SK-N-SH (cell line): Measurements from ENCODE around the gene AKR1A1. TPM values are rescaled to one million over a fixed set of nuclear protein-coding genes. Genes with fewer than 3 reads are reported as not detected.

Experiments
- CTCF ChIA-PET: fragments of 300-600, 350-600 bp; formaldehyde crosslinking; extraction: SDS; loops from one replicate; lab custom pipeline; 2021; lab: Yijun Ruan, JAX
- POLR2A ChIA-PET: fragments of 350-600 bp; sonication (Branson Sonifier 250); formaldehyde crosslinking; extraction: SDS; loops from one replicate; lab custom pipeline; 2020; ENCODE audit warnings: antibody characterized with exemption, inconsistent platforms; lab: Yijun Ruan, JAX
- DNase-seq: peaks from one replicate; pipeline ENCODE4 v3.0.0; 2012
- H2AFZ ChIP-seq: fragments of 200-600 bp; sonication (generic); 2 replicates; pipeline ENCODE4 v1.8.1; 2016; ENCODE audit warnings: antibody characterized with exemption, mild to moderate bottlenecking, low read depth
- H3F3A ChIP-seq: fragments of 200-600 bp; sonication (generic); replicated peaks from 2 replicates; pipeline ENCODE3; 2016; ENCODE audit warnings: antibody characterized with exemption, mild to moderate bottlenecking; ENCODE audit not compliant: insufficient read depth
- H3K27ac ChIP-seq, 2 experiments: fragments of 200-500 bp in 1 of 2; fragments of 200-600 bp in 1 of 2; sonication (Bioruptor generic) in 1 of 2; sonication (generic), shearing (Covaris generic) in 1 of 2; 2 replicates each; pipeline versions ENCODE4 v1.5.1 to v1.6.1; 2014 to 2016; ENCODE audit warnings: low read depth in 2 of 2, inconsistent platforms in 1 of 2, low read length in 1 of 2, mild to moderate bottlenecking in 1 of 2, mixed read lengths in 1 of 2
- H3K27me3 ChIP-seq: fragments of 200-600 bp; sonication (generic), shearing (Covaris generic); 2 replicates; pipeline ENCODE4 v1.6.1; 2016; ENCODE audit warnings: mixed run types; ENCODE audit not compliant: insufficient read depth
- H3K36me3 ChIP-seq, 2 experiments: fragments of 200-500 bp in 1 of 2; fragments of 200-600 bp in 1 of 2; sonication (Bioruptor generic) in 1 of 2; sonication (generic) in 1 of 2; replicated peaks in 1 of 2; 2 replicates each; pipeline versions ENCODE3 to v1.5.1; 2014 to 2016; ENCODE audit warnings: low read length in 1 of 2, mild to moderate bottlenecking in 1 of 2; ENCODE audit not compliant: insufficient read depth in 2 of 2, control insufficient read depth in 1 of 2
- H3K4me1 ChIP-seq, 2 experiments: fragments of 200-500 bp in 1 of 2; fragments of 200-600 bp in 1 of 2; sonication (Bioruptor generic) in 1 of 2; sonication (generic), shearing (Covaris generic) in 1 of 2; 2 replicates each; pipeline versions ENCODE4 v1.5.1 to v1.6.1; 2014 to 2016; ENCODE audit warnings: low read depth in 1 of 2, low read length in 1 of 2, mixed run types in 1 of 2; ENCODE audit not compliant: insufficient read depth in 2 of 2, control insufficient read depth in 1 of 2
- H3K4me2 ChIP-seq: fragments of 200-600 bp; sonication (generic), shearing (Covaris generic); 2 replicates; pipeline ENCODE4 v1.6.1; 2017; ENCODE audit warnings: mixed run types
- H3K4me3 ChIP-seq, 2 experiments: fragments of 200-500 bp in 1 of 2; fragments of 200-600 bp in 1 of 2; sonication (Bioruptor generic) in 1 of 2; sonication (generic), shearing (Covaris generic) in 1 of 2; 2 replicates each; pipeline versions ENCODE4 v1.5.1 to v1.8.1; 2014 to 2016; ENCODE audit warnings: low read depth in 2 of 2, inconsistent platforms in 1 of 2, low read length in 1 of 2, mild to moderate bottlenecking in 1 of 2, mixed read lengths in 1 of 2, moderate library complexity in 1 of 2
- H3K79me2 ChIP-seq: fragments of 200-600 bp; sonication (generic); 2 replicates; pipeline ENCODE4 v1.8.1; 2017; ENCODE audit warnings: mild to moderate bottlenecking; ENCODE audit not compliant: insufficient read depth
- H3K9ac ChIP-seq: fragments of 200-600 bp; sonication (generic); 2 replicates; pipeline ENCODE4 v1.6.1; 2017; ENCODE audit warnings: mixed run types
- H3K9me2 ChIP-seq: fragments of 200-600 bp; sonication (generic); 2 replicates; pipeline ENCODE4 v1.6.1; 2017; ENCODE audit warnings: mixed run types
- H3K9me3 ChIP-seq: fragments of 200-600 bp; sonication (generic); 2 replicates; pipeline ENCODE4 v1.6.1; 2017; ENCODE audit warnings: mixed run types, mild to moderate bottlenecking, moderate library complexity
- H4K20me1 ChIP-seq: fragments of 200-600 bp; sonication (generic); 2 replicates; pipeline ENCODE4 v1.6.1; 2017; ENCODE audit warnings: mild to moderate bottlenecking, mixed run types; ENCODE audit not compliant: insufficient read depth
- CHD2 ChIP-seq: fragments of 150-350 bp; IDR thresholded peaks from 2 replicates; pipeline ENCODE4 v1.6.1; 2018; ENCODE audit warnings: low read length; ENCODE audit not compliant: partially characterized antibody
- CTCF ChIP-seq: fragments of 200-600 bp; sonication (generic); IDR thresholded peaks from 2 replicates; pipeline ENCODE4 v1.6.1; 2017; ENCODE audit warnings: antibody characterized with exemption, mild to moderate bottlenecking, moderate library complexity
- EZH2phosphoT487 ChIP-seq: fragments of 200-600 bp; sonication (generic); IDR thresholded peaks from 2 replicates; pipeline ENCODE4 v1.6.1; 2017; ENCODE audit warnings: low read depth, mixed run types, mild to moderate bottlenecking, antibody characterized with exemption, moderate library complexity, borderline replicate concordance
- FOSL2 ChIP-seq: IDR thresholded peaks from 2 replicates; pipeline ENCODE4 v1.4.0; 2012; ENCODE audit warnings: low read depth, mild to moderate bottlenecking, moderate library complexity, borderline replicate concordance
- FOXJ3 ChIP-seq: sonication (generic); formaldehyde crosslinking; IDR thresholded peaks from 2 replicates; pipeline ENCODE4 v1.5.1; 2020; ENCODE audit warnings: mild to moderate bottlenecking, missing genetic modification reagents
- GATA2 ChIP-seq: sonication (generic); formaldehyde crosslinking; IDR thresholded peaks from 2 replicates; pipeline ENCODE4 v1.5.0; 2020; ENCODE audit warnings: mild to moderate bottlenecking, missing genetic modification reagents
- MEF2A ChIP-seq: IDR thresholded peaks from 2 replicates; pipeline ENCODE4 v1.4.0; 2012; ENCODE audit warnings: low read depth, borderline replicate concordance
- NFIC ChIP-seq: IDR thresholded peaks from 2 replicates; pipeline ENCODE4 v1.4.0; 2012; ENCODE audit warnings: borderline replicate concordance
- NRF1 ChIP-seq: IDR thresholded peaks from 2 replicates; pipeline ENCODE4 v1.6.1; 2012; ENCODE audit warnings: low read depth, mild to moderate bottlenecking, low read length
- PBX3 ChIP-seq: IDR thresholded peaks from 2 replicates; pipeline ENCODE4; 2012
- RAD21 ChIP-seq: IDR thresholded peaks from 2 replicates; pipeline ENCODE4 v1.6.1; 2012; ENCODE audit warnings: mild to moderate bottlenecking, low read length
- RCOR1 ChIP-seq: fragments of 150-350 bp; IDR thresholded peaks from 2 replicates; pipeline ENCODE4 v1.6.1; 2017; ENCODE audit warnings: antibody characterized with exemption, low read length
- RFX5 ChIP-seq: IDR thresholded peaks from 2 replicates; pipeline ENCODE4 v1.6.1; 2012; ENCODE audit warnings: mild to moderate bottlenecking, improper control_type of control experiment, low read length
- SIN3A ChIP-seq: IDR thresholded peaks from 2 replicates; pipeline ENCODE4 v1.6.1; 2012; ENCODE audit warnings: low read depth, mild to moderate bottlenecking, low read length, moderate library complexity, borderline replicate concordance
- SMC3 ChIP-seq: IDR thresholded peaks from 2 replicates; pipeline ENCODE4 v1.6.1; 2012; ENCODE audit warnings: low read depth, low read length, improper control_type of control experiment
- TEAD4 ChIP-seq: IDR thresholded peaks from 2 replicates; pipeline ENCODE4 v1.4.0; 2012; ENCODE audit warnings: mild to moderate bottlenecking, borderline replicate concordance; ENCODE audit not compliant: insufficient read depth
- USF1 ChIP-seq: IDR thresholded peaks from 2 replicates; pipeline ENCODE4 v1.4.0; 2012; ENCODE audit warnings: low read depth, borderline replicate concordance
- ZBTB33 ChIP-seq: IDR thresholded peaks from 2 replicates; pipeline ENCODE4 v1.4.0; 2012; ENCODE audit warnings: low read depth, borderline replicate concordance
- WGBS: methylation state at CpG from one replicate; pipeline ENCODE4 v1.1.6; 2017; ENCODE audit warnings: low lambda C conversion rate; 5-methylcytosine and 5-hydroxymethylcytosine counted together
- polyA plus RNA-seq, 3 experiments: library from polyadenylated mRNA; depleted of rRNA; stranded (reverse); fragments of >200 nt; gene quantifications; 2 replicates each; pipeline ENCODE4 v1.2.3, GENCODE V29; 2012

The AKR1A1 gene
- polyA plus RNA-seq, 1 of the 3 experiments (the other 2 are of a cell fraction): 156 TPM

GRCh38 chr1:45586769-45587168 lies 36.1 kb downstream of the AKR1A1 start:
- POLR2A ChIA-PET: no interaction called here
- CTCF ChIA-PET: interaction anchor here (0.7 to 0.8 kb wide), 2 partner anchors 17 to 74 kb away, joined by 3 read pairs; no protein-coding TSS in a partner anchor
- peak overlapping the region in 1 of 2 experiments; percentile 36; a peak in 1 of 4 replicates for H3K27ac ChIP-seq

More at GRCh38 chr1:45586769-45587168, 36.1 kb downstream of the AKR1A1 start:
- no peaks in the 10 kb centered on the region for H3K9me2 ChIP-seq
- H3K9ac ChIP-seq: peak overlapping the region; percentile 45; the same call in 1 of the 2 replicates
- H3K4me3 ChIP-seq: peak overlapping the region in 1 of 2 experiments; percentile 97; a peak in 2 of 4 replicates
- peaks cover 5 to 9% of the 10 kb centered on the region in 2 experiments; a peak in 3 of 4 replicates for H3K4me1 ChIP-seq
- DNase-seq: no peak
- H3K36me3 ChIP-seq: no peaks in the 10 kb centered on the region
- H3K27me3 ChIP-seq: no peaks in the 10 kb centered on the region
- TF ChIP-seq RFX5: no peak
- TF ChIP-seq PBX3: no peak
- TF ChIP-seq CHD2: no peak
- no peak for TF ChIP-seq NRF1
- no peak for TF ChIP-seq ZBTB33
- no peak for TF ChIP-seq RCOR1
- TF ChIP-seq GATA2 (CRISPR knock-in tag): no peak
- TF ChIP-seq TEAD4: no peak
- no peak for TF ChIP-seq SIN3A
- no peak for TF ChIP-seq MEF2A
- no peak for TF ChIP-seq SMC3
- TF ChIP-seq EZH2phosphoT487: no peak
- no peak for TF ChIP-seq CTCF
- TF ChIP-seq FOSL2: no peak
- TF ChIP-seq USF1: no peak
- TF ChIP-seq NFIC: no peak
- no peak for TF ChIP-seq RAD21
- TF ChIP-seq FOXJ3 (CRISPR knock-in tag): no peak
- H3K4me2 ChIP-seq: peak overlapping the region; percentile 96
- peaks cover 11% of the 10 kb centered on the region for H3F3A ChIP-seq
- H3K9me3 ChIP-seq: no peaks in the 10 kb centered on the region
- H2AFZ ChIP-seq: no peak overlapping the region; the same call in 1 of the 2 replicates
- H4K20me1 ChIP-seq: peaks cover 58% of the 10 kb centered on the region
- WGBS: 75% methylated on average over 4 of the region's 4 CpGs
- peaks cover 76% of the 10 kb centered on the region for H3K79me2 ChIP-seq
